SH-SY5Y (cell line): ENCODE results near the gene RAB19.

Experiments used
- GATA2 ChIP-seq: IDR thresholded peaks from 2 replicates; pipeline ENCODE4 v1.6.1; 2011; ENCODE audit warnings: mild to moderate bottlenecking, low read depth, low read length
- GATA3 ChIP-seq: IDR thresholded peaks from 2 replicates; pipeline ENCODE4 v1.6.1; 2011; ENCODE audit warnings: low read depth, mild to moderate bottlenecking, low read length, moderate library complexity

- TF ChIP-seq GATA2 (no peak), GATA3 (no peak)
Measured at GRCh38 chr7:140446467-140446866, 42.6 kb downstream of the RAB19 start.
